Measurements from ENCODE around the gene KCNMB3.

DNA sequence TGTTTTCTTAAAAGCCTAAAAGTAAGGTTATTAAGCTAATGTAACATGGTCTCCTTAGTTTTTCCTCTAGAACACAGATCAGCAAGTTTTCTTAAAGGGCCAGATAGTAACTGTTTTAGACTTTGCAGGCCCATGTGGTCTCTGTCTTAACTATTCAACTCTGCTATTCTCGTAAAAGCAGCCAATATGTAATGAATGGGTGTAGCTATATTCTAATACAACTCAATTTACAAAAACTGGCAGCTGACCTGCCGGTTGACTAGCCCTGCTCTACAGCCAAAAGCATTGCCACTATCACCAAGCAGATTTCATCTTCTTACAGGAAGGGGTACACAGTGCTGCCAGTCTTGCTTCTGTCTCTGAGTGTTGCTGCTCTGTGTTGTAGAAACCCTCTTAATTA, 27.4 kb downstream of the KCNMB3 start:
- no peak for TF ChIP-seq POLR2A (IDR thresholded peaks at IDR 0.05; ENCODE audit: low read length)
- TF ChIP-seq GATA1 (IDR thresholded peaks at IDR 0.05; ENCODE audit: low read depth, low read length), result no peak

All from erythroblast (primary cell).